Upper lobe of left lung (tissue), 4 donors: ENCODE measurements around the gene RHBDL1.

Source experiments
- POLR2A ChIP-seq, 4 donors: fragments of 450-650 bp; IDR thresholded peaks; one replicate each; pipeline ENCODE4 v1.5.1; 2016 to 2017; ENCODE audit warnings: antibody characterized with exemption in 4 of 4, mild to moderate bottlenecking in 2 of 4
- POLR2AphosphoS5 ChIP-seq, 2 donors: sonication (generic); formaldehyde crosslinking; IDR thresholded peaks; one replicate each; pipeline ENCODE4 v1.5.1; 2017; ENCODE audit warnings: antibody characterized with exemption in 2 of 2
- TF ChIP-seq, protein P1 (sequence below), 6 experiments: fragments of 450-650 bp in 4 of 6; fragments of 200-600 bp in 2 of 6; sonication (generic) in 2 of 6; IDR thresholded peaks; one replicate each; pipeline ENCODE4 v1.5.1; 2016 to 2019; ENCODE audit warnings: antibody characterized with exemption in 6 of 6

DNA sequence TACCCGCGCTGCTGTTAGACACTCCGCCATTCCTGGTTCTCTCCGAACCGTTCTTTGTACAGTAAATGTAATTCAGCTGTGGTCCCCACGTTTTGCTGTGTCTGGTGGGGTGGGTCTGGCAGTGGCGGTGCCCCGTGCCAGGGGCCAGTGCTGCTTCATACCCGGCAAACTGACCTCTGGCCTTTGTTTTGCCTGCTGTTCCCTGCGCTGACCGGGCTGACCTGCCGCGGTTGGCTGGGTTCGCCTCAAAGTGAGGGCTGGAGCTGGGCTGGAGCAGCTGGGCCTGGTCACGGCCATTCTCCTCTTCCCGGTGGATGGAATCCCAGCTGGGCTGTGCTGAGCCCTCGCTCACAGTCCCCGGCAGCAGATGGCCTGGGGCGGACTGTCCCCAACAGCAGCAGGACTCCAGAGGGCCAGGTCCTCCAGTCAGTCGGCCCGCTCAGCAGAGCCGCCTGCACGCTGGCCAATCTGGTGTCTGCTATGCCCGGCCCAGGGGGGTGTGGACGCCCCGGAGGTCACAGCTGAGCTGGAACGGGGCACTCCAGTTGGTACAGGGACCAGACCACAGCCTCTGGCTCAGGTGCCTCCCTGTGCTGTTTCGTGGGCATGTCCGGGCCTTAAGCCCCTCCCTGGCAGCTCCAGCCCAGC is 46.2 kb upstream of the RHBDL1 start:
- TF ChIP-seq, protein P1, sequence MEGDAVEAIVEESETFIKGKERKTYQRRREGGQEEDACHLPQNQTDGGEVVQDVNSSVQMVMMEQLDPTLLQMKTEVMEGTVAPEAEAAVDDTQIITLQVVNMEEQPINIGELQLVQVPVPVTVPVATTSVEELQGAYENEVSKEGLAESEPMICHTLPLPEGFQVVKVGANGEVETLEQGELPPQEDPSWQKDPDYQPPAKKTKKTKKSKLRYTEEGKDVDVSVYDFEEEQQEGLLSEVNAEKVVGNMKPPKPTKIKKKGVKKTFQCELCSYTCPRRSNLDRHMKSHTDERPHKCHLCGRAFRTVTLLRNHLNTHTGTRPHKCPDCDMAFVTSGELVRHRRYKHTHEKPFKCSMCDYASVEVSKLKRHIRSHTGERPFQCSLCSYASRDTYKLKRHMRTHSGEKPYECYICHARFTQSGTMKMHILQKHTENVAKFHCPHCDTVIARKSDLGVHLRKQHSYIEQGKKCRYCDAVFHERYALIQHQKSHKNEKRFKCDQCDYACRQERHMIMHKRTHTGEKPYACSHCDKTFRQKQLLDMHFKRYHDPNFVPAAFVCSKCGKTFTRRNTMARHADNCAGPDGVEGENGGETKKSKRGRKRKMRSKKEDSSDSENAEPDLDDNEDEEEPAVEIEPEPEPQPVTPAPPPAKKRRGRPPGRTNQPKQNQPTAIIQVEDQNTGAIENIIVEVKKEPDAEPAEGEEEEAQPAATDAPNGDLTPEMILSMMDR (IDR thresholded peaks at IDR 0.05) = no peak
- TF ChIP-seq POLR2A (IDR thresholded peaks at IDR 0.05) = no peak
- TF ChIP-seq POLR2AphosphoS5 (IDR thresholded peaks at IDR 0.05) = no peak
